Right renal cortex interstitium (tissue), 3 donors: ENCODE results near the gene ENDOV. TPM values are rescaled to one million over a fixed set of nuclear protein-coding genes. Genes with fewer than 3 reads are reported as not detected.

Source experiments
- DNase-seq, 3 donors: peaks; one replicate each; pipeline ENCODE4 v3.0.0-alpha.2; 2013; ENCODE audit warnings: low read depth in 3 of 3, low spot score in 2 of 3
- polyA plus RNA-seq, 3 donors: library from polyadenylated mRNA; unstranded; fragments of 120-200 nt; gene quantifications; one replicate each; pipeline ENCODE4 v1.2.1, GENCODE V29; 2013; ENCODE audit not compliant: insufficient read length in 3 of 3

ENDOV gene
- polyA plus RNA-seq, 3 donors: 24.3 to 28.9 (median 25.6) TPM

DNA sequence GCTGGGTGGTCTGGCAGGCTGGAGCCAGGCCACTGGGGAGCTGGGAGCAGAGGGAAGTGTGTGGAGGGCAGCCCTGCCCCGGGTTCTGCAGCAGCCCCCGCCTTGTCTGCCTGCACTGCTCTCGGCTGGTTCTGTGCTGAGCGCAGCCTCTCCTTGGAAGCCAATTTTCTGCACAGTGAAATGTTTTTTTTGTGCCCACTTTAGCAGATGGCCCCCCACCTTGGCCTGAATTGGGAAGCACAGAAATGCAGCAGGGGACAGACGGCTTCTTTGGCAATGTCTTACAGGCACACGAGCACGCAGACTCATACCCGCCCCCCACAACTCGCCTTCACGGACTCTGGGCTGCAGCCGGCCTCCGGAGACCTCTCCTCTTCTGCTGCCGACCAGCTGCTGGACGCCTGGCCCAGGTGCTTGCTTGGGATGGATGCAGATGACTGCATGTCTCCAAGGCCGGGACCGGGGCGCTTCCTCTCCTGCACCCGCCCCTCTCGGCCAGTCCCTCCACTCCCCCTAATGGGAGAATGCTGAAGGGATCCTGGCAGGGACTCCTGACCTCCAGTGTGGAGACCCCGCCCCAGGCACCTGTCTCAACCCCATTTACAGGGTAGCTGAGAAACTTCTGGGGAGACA, 46.7 kb downstream of the ENDOV start:
- DNase-seq: no peak

DNA sequence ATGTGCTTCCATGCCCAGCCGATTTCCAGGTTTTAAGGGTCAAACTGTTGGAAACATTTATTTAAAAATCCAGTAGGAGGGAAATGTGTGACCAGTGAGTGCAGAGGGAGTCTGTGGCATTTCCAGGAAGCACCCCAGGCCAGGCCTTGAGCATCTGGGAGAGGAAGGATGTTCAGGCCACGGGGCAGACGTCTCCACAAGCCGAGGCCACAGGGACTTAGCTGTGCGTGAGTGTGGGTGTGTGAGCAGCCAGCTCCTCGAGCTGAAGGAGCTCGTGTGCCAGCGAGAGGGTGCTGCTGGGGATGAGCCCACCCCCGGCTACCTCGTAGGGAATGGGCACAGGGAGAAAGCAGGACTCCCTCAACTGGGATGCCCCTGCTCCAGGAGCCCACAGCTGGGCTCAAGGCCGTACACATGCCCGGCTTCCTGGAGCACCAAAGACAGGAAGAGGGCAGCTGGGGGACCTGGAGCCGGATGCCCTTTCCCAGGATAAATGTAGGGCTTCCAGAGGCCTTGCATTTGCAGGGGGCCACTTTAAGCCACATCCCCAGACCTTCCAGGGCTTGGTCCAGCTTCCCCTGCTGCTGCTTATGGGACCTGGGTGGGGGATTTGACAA, 48.9 kb downstream of the ENDOV start:
- DNase-seq: no peak

DNA sequence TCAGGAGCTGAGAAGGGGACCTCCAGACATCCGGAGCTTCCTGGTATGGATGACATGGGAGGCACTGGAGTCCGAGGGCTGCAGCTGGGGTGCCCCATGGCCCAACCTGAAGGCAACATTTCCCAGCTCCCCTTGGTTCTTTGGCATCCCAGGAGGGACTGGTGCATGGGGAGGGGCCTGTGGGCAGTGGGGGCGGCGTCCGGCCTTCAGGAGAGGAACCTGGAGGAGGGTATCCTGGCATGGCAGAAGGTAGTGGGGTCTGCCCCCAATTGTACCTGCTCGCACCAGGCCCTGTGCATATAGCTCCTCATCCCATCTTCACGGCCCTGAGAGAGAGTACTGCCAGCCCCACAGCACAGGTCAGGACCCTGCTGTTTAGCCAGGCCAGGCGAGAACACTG, 49.5 kb downstream of the ENDOV start:
- DNase-seq: no peak

DNA sequence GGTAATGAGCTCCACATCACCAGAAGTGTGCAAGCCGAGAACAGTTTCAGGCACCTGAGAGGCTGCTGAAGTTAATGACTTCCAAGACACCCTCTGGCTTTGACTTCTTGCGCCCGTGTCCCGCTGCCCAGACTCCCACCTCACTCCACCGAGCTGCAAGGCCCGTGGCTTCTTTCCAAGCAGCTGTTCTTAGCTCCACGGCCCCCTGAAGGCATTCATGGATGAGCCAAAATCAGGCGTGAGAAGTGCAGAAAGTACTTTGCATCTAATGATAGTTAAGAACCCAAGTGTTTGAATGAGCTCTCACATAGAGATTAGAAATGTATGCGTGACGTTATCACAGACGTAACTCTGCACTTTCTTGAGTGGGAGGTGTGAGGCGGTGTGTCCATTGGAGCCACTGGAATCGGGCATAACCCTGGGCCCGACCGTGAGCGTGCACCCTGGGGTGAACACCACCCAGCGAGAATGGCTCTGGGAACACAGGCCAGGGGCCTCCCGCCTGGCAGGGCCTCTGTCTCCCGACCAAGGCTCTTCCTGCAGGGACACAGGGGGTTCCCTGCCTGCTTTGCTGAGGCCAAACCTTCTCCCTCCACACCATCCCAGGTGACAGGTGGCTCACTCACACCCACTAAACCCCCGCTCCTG, 50.5 kb downstream of the ENDOV start:
- no peak for DNase-seq

DNA sequence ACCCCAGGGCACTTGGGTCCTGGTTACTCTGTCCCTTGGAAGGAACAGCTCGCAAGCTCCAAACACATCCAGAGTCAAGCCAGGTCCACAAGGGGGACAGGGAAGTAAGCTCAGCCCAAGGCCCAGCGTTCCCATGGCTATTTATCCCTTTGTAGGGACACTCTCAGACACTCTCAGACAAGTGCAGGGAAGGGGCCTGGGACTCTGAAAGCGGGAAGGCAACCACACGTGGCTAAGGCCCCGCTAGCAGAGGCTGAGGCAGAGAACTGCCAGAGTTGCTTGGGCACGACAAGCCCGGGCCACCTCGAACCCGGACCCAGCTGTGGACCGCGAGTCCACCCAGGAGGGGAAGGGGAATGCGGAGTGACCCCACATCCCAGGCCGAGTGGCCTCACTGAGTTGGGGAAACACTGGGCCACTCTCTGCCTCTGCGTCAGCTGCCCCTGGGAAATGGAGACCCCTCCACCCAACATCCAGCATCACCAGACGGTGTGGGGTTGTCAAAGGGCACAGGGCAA, 51.3 kb downstream of the ENDOV start:
- DNase-seq: no peak

DNA sequence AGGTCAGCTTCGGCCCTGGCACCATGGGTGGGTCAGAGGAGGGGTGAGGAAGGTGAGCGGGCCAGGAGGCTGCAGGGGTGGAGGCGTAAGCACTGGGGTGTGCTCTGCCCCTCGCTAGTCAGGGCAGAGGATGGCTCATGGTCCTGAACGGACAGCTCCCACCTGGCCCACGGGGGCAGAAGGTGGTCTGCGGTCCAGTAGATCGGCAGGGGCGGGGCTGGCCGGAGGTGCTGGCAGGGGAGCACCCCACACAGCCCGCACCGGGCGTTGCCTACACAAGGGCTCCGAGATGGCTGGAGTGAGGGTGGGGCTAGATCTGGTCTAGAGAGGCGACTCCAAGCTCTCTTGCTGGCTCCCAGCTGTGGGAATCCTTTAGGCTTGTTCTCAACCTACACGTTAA, 53.3 kb downstream of the ENDOV start:
- DNase-seq: no peak

DNA sequence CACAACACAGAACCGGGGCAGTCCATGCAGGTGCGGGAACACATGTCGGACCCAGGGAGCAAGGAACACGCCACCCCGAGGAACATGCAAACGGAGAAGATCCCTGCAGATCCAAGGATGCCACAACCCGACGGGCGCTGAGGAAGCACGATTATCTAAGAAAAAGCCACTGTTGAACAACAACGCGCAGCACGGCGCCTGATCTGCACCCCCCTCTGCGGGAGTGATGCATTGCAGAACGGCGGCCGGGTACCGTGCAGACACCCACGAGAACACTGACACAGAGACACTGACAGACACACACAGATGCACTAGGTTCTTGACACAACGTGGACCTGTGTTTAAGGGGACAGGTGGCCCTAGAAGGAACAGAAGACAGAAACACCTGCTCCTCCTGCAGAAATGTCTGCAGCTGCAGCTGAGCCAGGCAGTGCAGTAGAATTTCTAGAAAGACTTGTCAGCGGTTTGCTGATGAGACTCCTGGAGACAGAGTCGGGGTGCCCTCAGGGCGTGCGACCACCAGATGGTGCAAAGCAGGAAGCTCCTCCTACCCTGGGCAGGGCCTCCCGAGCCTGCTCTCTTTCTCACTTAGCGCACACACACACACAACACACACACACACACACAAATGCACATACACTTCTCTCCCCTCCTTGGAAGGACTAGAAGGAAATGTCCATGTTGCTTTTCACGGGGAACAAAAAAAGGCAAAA, 54.0 kb downstream of the ENDOV start:
- DNase-seq: no peak

DNA sequence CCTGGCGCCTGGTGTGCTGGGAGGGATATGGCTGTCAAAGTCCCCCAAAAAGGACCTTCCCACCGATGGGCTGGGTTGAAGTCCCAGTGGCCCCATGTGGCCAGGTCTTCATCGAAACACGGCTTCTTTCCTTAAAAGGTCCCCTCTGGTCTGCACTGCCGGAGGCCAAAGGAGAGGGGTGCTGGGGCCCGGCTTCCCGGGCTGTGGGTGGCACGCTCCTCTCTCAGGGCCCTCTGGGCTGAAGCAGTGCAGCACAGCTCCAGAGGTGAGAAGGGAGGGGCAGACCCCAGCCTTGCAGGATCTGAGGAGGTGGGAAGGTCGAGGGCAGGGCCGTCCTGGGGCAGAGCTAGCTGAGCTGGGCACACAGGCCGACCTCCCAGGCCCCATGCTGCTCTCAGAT, 54.7 kb downstream of the ENDOV start:
- no peak for DNase-seq

DNA sequence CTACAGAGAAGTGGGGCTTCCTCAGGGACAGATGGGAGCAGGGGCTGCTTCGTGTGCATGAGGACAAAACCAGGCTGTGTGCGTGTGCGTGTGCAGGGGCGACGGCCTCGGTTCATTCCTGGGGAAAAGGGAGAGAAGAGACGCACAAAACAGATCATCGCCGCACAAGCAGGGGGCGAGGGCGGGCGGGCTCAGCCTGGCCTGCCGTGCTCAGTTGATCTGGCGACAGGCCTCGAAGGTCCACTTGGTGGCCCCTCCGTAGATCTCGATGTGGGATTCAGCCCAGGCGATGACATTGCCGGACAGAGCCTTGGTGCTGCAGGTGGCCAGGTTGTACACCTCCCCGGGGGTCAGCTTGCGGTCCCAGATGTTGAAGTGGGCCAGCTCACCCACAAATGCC, 55.6 kb downstream of the ENDOV start:
- no peak for DNase-seq

DNA sequence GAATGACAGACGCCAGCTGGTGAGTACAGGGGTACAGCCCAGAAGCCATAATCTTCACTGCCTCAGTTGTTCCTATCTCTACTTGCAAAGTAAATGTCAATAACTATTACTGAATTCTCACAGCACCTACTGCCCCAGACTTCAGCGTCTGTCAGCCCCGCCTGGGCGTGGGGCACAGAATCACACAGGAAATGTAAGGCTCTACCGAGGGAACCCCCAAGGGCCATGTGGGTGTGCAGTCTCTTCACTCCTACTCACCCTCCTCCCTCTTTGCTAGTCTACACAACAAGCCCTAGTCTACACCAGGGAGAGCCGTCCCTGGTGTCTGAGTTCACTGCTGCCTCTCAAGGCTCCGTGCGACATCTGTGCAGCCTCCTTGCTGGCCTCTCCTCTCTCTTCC, 57.0 kb downstream of the ENDOV start:
- no peak for DNase-seq

DNA sequence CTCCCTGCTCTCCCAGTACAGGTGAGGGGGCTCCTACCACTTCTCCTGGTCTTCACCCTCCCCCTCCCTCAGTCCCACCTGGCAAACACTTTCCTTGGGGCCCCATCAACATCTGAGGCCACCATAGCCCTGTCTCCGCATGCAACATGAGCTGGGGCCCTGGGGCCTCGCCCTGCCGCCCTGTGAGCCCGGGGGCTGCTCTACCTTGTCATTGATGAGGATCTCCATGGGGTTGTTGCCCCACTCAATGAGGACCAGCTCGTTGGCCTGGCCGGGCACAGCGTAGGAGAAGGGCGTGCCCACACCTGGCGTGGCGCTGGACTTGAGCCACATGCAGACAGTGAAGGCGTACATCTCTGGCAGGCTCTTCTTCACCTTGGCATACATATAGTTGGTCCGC, 58.0 kb downstream of the ENDOV start:
- no peak for DNase-seq

DNA sequence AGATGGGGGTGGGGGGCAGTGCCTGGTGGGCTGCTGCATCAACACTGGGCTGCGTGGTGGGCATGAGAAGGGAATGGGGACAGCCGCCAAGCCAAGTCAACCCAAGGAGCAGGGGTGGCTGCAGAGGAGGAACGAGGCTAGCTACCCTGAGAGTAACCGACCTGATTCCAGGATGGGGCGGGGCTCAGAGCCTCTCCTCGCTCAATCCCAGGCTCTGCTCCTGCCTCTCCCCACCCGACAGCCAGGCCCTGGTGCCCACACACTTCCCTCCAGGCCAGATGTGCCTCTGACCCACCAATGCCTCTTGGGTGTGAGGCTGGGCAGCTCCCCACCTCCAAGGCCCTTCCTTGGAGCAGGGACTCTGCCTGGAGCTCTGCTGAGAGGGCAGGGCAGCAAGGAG, 58.7 kb downstream of the ENDOV start:
- DNase-seq: no peak

DNA sequence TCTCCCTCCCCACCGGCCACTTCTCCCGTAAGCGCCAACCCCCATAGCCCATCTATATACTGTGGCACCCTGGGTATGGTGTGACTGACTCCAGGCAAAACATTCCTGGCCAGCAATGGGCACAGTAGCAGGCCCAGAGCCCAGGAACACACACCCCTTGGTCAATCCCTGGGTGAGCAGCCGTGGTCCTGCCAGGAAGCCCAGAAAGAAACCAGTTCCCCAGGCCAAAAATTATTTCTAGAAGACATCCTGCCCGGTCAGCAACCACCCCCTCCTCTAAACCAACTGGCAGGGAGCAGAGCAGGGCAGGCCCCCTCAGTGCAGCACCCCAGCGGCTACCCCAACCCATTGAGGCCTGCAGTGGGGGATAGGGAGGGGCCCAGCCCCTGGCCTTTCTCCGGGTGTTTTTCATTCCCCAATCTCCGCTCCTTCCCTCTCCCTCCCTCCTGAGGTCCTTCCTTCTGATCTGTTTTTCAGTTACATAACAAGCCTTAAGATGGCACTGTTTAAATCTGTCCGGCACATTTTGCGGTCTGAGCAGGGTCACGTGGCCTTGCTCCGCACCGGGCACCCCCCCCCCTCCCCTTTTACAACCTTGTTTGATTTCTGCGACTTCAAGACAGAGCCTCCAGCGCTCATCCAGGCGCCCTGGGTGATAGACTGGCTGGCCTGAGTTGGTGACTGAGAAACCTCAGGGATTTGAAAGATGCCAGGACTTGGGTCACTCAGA, 59.4 kb downstream of the ENDOV start:
- no peak for DNase-seq

DNA sequence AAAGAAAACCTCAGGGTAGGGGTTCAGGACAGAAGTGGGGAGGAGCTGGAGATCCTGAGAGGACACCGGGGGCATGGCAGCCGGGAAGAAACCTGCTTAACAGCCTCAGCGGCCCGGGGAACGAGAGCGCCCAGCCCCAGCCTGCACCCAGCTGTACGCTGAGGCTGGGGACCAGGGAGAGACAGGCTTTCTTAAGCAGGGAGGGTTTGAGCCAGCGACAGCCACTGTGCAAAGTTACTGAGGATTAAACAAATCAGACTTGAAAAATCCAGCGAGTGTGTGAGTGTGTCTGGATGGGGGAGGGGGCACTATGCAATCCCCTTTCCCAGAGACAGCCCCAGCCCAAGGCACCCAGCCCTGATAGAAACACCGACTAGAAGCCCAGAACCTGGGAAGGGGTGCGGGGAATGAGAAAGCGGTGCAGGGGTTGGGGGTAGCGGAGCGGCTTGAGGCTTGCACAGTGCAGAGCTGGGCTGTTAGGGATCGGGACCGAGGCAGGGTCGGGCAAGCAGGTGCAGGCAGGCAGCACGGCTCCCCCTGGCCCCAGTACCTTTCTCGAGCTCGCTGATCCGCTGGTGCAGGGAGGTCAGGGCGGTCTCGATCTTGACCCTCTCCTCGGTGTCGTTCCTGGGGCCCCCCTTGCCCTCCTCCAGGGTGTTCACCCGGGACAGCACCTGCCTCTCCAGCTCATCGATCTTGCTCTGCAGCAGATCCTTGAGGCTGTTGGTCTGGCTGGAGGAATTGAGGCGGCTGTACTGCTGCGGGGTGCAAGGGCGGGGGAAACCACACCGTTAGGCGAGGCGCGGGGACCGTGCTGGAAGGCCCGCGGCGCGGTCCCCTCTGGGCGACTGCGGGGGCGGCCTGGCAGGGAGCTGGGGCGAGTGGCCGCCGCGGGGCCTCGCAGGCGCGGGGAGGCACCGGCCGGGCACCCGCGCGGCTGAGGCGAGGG, 60.3 kb downstream of the ENDOV start:
- no peak for DNase-seq

DNA sequence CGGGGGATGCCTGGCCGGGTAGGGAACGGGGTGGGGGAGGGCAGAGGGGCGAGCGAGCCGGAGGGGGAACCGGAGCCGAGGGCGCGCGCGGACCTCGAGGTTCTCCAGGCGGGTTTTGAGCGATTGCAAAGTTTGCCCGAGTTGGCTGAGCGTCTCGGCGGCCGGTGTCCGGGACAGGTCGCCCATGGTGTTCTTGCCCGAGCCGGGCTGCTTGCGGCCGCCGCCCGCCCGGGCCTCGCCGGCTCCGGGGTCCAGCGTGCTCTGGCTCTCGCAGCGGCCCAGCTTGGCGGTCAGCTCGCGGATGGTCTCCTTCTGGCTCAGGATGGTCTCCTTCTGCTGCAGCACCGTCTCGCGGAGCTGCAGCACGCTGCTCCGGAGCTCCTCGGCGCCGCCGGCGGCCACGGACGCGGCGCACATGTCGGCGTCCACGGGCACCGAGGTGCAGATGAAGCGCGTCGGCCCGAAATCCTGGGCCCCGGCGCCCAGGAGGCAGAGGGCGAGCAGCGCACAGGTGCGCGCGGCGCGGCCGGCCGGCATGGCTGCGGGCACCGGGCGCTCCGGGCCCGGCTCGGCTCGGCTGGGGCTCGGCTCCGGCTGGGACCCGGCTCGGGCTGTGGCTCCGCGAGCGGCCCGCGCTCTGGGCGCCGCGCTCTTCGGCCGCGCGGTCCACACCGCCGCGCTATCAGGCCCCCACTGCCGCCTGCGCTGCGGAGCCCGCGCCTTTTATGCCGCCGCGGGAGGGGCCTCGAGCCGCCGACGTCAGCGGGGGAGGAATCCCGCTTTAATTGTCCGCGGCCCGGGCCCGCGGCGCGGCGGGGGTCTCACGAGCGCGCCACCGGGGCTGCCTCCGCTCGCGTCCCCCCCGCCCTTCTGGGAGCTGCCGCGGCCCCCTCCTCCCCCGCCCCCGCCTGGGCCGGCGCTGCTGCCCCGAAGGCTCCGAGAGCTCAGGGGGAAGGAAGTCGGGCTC, 61.2 kb downstream of the ENDOV start, which contains the start of gene NPTX1:
Gene NPTX1, minus strand, starts transcription at position 698 of the 967 bp plus-strand sequence. Its CDS starts 161 bp downstream, at position 537.
- DNase-seq: no peak

DNA sequence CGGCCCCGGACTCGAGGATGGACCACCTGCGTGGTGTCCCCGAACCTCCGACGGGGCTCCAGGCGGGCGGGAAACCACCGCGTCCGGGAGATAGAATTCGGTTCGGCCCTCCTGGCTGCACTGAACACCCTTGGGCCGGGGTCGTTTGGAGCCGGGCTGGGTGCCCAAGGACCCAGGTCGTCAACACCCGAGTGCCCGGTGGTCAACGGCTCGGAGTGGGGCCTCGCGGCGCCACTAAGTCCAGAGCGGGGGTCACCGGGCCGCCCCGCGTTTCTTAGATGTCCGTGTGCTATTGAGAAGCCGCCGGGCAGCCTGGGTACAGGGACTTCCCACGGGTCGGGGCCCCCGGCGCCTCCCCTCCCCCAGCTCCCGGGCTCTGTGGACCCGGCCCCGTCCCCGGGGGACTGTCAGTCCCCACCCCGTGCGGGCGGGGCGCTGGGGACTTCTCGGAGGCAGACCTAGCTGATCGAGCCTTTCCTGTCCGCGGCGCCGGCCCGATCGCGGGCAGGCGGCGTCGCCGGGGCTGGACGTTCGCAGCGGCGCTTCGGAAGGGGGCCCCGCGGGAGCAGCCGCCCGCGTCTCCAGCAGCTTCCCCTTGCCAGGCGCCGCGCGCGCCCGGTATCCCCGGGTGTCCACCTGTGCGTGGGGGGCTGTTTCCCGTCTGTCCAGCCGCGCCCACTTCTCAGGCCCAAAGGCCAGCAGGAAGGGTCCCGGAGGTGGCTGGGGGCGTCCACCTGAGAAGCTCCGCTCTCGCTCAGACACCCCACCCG, 62.1 kb downstream of the ENDOV start:
- DNase-seq: no peak

DNA sequence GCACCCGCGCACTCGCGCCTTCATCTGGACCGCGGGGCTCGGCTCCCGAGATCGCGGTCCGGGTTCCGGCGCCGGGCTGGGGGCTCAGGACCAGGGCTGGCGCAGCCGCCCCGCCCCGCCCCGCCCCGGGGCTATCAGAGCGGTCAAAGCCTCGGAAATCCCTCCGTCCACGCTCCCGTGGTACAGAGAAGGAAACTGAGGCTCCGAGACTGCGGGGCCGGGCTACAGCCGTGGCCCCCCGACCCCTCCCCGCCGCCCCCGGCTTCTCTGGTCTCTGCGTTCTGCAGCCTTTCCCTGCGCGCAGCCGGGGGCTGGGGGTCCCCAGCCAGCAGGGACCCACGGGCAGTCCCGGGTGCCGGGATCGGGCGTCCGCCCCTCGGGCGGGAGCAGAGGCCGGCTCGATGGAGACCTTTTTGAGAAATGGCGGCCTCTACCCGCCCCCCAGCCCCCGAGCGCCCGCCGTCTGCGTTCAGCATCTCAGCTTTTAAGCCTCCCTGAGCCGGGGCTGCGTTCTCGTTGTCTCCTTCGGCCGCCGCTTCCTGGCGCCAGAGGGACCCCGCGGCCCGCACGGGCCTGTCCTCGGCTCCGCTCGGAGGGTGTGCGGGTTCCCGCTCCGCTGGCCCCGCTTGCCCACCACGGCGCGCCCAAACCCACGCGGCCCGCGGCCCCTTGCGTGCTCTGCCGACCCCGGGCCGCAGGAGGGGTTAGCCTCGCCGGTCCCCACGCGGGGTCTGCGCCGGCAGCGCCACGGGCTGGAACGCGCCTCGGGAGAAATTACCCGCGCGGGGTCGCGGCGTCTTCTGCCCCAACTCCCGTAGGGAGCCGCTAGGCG, 62.9 kb downstream of the ENDOV start:
- no peak for DNase-seq
